K562 (cell line): ENCODE measurements around the gene FBXO27. TPM values are rescaled to one million over a fixed set of nuclear protein-coding genes. Genes with fewer than 3 reads are reported as not detected.

ENCODE experiments used
- ATAC-seq: fragments of 200-7000 bp; cut with Tn5 transposase; 3 replicates; pipeline ENCODE4 v1.9.1; 2020; ENCODE audit warnings: moderate library complexity
- BruUV-seq: library from RNA; stranded (reverse); fragments of 400-500 nt; replicated peaks from 2 replicates; lab custom pipeline; 2021; lab: Mats Ljungman, UMichigan
- CTCF ChIA-PET: fragments of 300-600 bp; formaldehyde crosslinking; extraction: SDS; loops from one replicate; lab custom pipeline; 2021; ENCODE audit warnings: low intra/inter-chr PET ratio; lab: Yijun Ruan, JAX
- POLR2A ChIA-PET: fragments of 300-600, 350-650 bp; sonication (Branson Sonifier 250); formaldehyde crosslinking; extraction: SDS; loops from one replicate; lab custom pipeline; 2021; ENCODE audit warnings: antibody characterized with exemption, inconsistent platforms; lab: Yijun Ruan, JAX
- DNase-seq, 4 experiments: peaks; one replicate each; pipeline versions ENCODE4 v3.0.0 to v3.0.0-alpha.2; 2011 to 2018; ENCODE audit warnings: low spot score in 3 of 4, mixed read lengths in 3 of 4; ENCODE audit errors: extremely low read depth in 1 of 4
- FAIRE-seq: peaks from 2 replicates; lab custom pipeline; 2011; peaks lifted over from hg19 to GRCh38; lab: Jason Lieb, UNC
- H2AFZ ChIP-seq: 2 replicates; pipeline ENCODE4 v1.6.0; 2011; ENCODE audit warnings: low read depth, low read length, control low read depth, inconsistent platforms
- H3K27ac ChIP-seq: fragments of 200-600 bp; 3 replicates; pipeline ENCODE4 v1.8.0; 2011; ENCODE audit warnings: low read depth, mild to moderate bottlenecking, control low read depth, inconsistent platforms, low read length, moderate library complexity, mixed read lengths; ENCODE audit errors: extremely low read depth
- H3K27me3 ChIP-seq, 2 experiments: fragments of 300-600 bp in 1 of 2; 2 replicates in 1 of 2; 3 replicates in 1 of 2; pipeline versions ENCODE4 v1.6.0 to v1.8.0; 2011; ENCODE audit warnings: inconsistent platforms in 2 of 2, low read length in 2 of 2, mild to moderate bottlenecking in 1 of 2, mixed read lengths in 1 of 2, moderate library complexity in 1 of 2; ENCODE audit not compliant: control insufficient read depth in 2 of 2, insufficient read depth in 2 of 2
- H3K36me3 ChIP-seq: fragments of 300-600 bp; 3 replicates; pipeline ENCODE4 v1.8.0; 2011; ENCODE audit warnings: mild to moderate bottlenecking, low read length, inconsistent platforms; ENCODE audit not compliant: control insufficient read depth, insufficient read depth
- H3K4me1 ChIP-seq, 2 experiments: fragments of 200-600 bp in 1 of 2; replicated peaks in 1 of 2; 2 replicates in 1 of 2; 3 replicates in 1 of 2; pipeline versions ENCODE4 v1.5.1 to v1.8.0; 2011; ENCODE audit warnings: inconsistent platforms in 2 of 2, low read length in 2 of 2, mild to moderate bottlenecking in 1 of 2, mixed read lengths in 1 of 2, moderate library complexity in 1 of 2; ENCODE audit not compliant: control insufficient read depth in 2 of 2, insufficient read depth in 2 of 2
- H3K4me2 ChIP-seq: 2 replicates; pipeline ENCODE4 v1.6.1; 2011; ENCODE audit warnings: low read length, control low read depth, inconsistent platforms, mixed read lengths; ENCODE audit not compliant: insufficient read depth
- H3K4me3 ChIP-seq: fragments of 200-600 bp; sonication (generic), shearing (Covaris generic); 2 replicates; pipeline ENCODE4 v1.5.1; 2016; ENCODE audit warnings: control low read depth, inconsistent platforms
- H3K79me2 ChIP-seq: fragments of 200-600 bp; 3 replicates; pipeline ENCODE4 v1.8.0; 2011; ENCODE audit warnings: low read length, inconsistent platforms; ENCODE audit not compliant: control insufficient read depth, insufficient read depth
- H3K9ac ChIP-seq, 2 experiments: 2 replicates each; pipeline versions ENCODE4 v1.6.0 to v1.6.1; 2011; ENCODE audit warnings: low read depth in 2 of 2, low read length in 2 of 2, control low read depth in 1 of 2, inconsistent platforms in 1 of 2, mild to moderate bottlenecking in 1 of 2, mixed read lengths in 1 of 2; ENCODE audit not compliant: insufficient read depth in 1 of 2
- H3K9me1 ChIP-seq: one replicate; pipeline ENCODE4 v1.6.0; 2011; ENCODE audit warnings: inconsistent platforms, mild to moderate bottlenecking, low read length, moderate library complexity; ENCODE audit not compliant: control insufficient read depth, insufficient read depth
- H3K9me3 ChIP-seq: replicated peaks from 2 replicates; pipeline ENCODE4 v1.5.1; 2011; ENCODE audit warnings: low read depth, low read length, inconsistent platforms; ENCODE audit not compliant: control insufficient read depth, insufficient read depth
- H4K20me1 ChIP-seq: replicated peaks from 2 replicates; pipeline ENCODE4 v1.6.1; 2011; ENCODE audit warnings: low read length, inconsistent platforms, mixed read lengths; ENCODE audit not compliant: control insufficient read depth, insufficient read depth
- E2F4 ChIP-seq: sonication (generic); formaldehyde crosslinking; IDR thresholded peaks from 2 replicates; pipeline ENCODE4 v1.8.0; 2022; ENCODE audit warnings: mild to moderate bottlenecking, low read depth, missing genetic modification reagents
- PRDM10 ChIP-seq: fragments of 450-650 bp; IDR thresholded peaks from 2 replicates; pipeline ENCODE4 v1.6.1; 2018; ENCODE audit not compliant: partially characterized antibody
- WGBS: fragments of 100-300 bp; shearing (Covaris generic); methylation state at CpG from one replicate; pipeline ENCODE4 v1.1.6; 2016; ENCODE audit warnings: low coverage, mixed read lengths; ENCODE audit not compliant: insufficient coverage; ENCODE audit errors: missing lambda C conversion rate; 5-methylcytosine and 5-hydroxymethylcytosine counted together
- in situ Hi-C: fragments of 300-500 bp; cut with MboI; formaldehyde crosslinking; loops from 4 replicates; pipeline ENCODE4 v1.15.0; 2018; ENCODE audit warnings: inconsistent platforms, mixed read lengths
- intact Hi-C: fragments of 100-400 bp; cut with micrococcal nuclease; formaldehyde crosslinking; loops from 2 replicates; pipeline ENCODE4 v1.14.2; 2022
- polyA plus RNA-seq, 8 experiments: library from polyadenylated mRNA; depleted of rRNA in 4 of 8; stranded (reverse) in 5 of 8; unstranded in 3 of 8; fragments of >200 nt; fragmentation: Nextera tagmentation in 2 of 8; fragmentation: Illumina TruSeq in 1 of 8; extraction: Ambion mirVana in 2 of 8; extraction: Trizol in 1 of 8; gene quantifications; 2 replicates each; pipeline versions ENCODE4 v1.2.1 to v1.2.3, GENCODE V29; 2011 to 2014; ENCODE audit warnings: inconsistent platforms in 1 of 8, missing spikeins in 1 of 8
- total RNA-seq, 7 experiments: library from RNA; depleted of rRNA in 6 of 7; stranded (reverse); fragments of >200 nt in 6 of 7; fragmentation: Illumina TruSeq in 2 of 7; extraction: Trizol in 2 of 7; gene quantifications; 2 replicates each; pipeline versions ENCODE4 v1.2.1 to v1.2.3, GENCODE V29; 2011 to 2021; ENCODE audit warnings: low replicate concordance in 1 of 7

The FBXO27 gene
- total and polyA plus RNA-seq, 9 of the 15 experiments (the other 6 are each of a cell fraction or from before 2014, with no cell fraction given), result 1.8 to 11.0 (median 6.3) TPM

- no peaks in the 10 kb centered on the region; a peak in 1 of 5 replicates for H3K4me1 ChIP-seq
Measured at GRCh38 chr19:39067104-39067503, 34.8 kb upstream of the FBXO27 start.

More at GRCh38 chr19:39067104-39067503, 34.8 kb upstream of the FBXO27 start:
- no peak for DNase-seq
- no peak for FAIRE-seq
- POLR2A ChIA-PET, result no interaction called here
- Histone ChIP-seq H3K4me2 (no peak overlapping the region), H2AFZ (no peak overlapping the region), H3K9me3 (no peaks in the 10 kb centered on the region), H3K79me2 (no peaks in the 10 kb centered on the region), H3K27me3 (peaks cover 0 to 21% of the 10 kb centered on the region in 2 experiments; a peak in 4 of 5 replicates), H3K27ac (no peak overlapping the region)
- intact Hi-C loops, result no loop called here
- ATAC-seq, result no peak
- TF ChIP-seq E2F4 (CRISPR knock-in tag), result no peak
- peak; percentile 48 for TF ChIP-seq PRDM10
- TF ChIP-seq, all 486 proteins: peak for 1
- in situ Hi-C loops, result no loop called here
- Histone ChIP-seq H3K9me1 (no peaks in the 10 kb centered on the region), H3K9ac (no peak overlapping the region), H3K36me3 (no peaks in the 10 kb centered on the region), H3K4me3 (no peak overlapping the region), H4K20me1 (no peaks in the 10 kb centered on the region)
- BruUV-seq, result no TSS peak
- WGBS, result 3% methylated on average over 4 of the region's 4 CpGs
- CTCF ChIA-PET, result no interaction called here
